GM12878 (cell line): ENCODE measurements around the gene COL28A1. TPM values are rescaled to one million over a fixed set of nuclear protein-coding genes. Genes with fewer than 3 reads are reported as not detected.

Experiments used
- ATAC-seq: fragments of 200-7000 bp; cut with Tn5 transposase; 3 replicates; pipeline ENCODE4 v1.9.1; 2020; ENCODE audit warnings: mild to moderate bottlenecking, moderate library complexity
- BruUV-seq: library from RNA; stranded (reverse); fragments of 400-500 nt; replicated peaks from 2 replicates; lab custom pipeline; 2021; lab: Mats Ljungman, UMichigan
- CTCF ChIA-PET: fragments of 300-600 bp; sonication (Branson Sonifier 250); formaldehyde crosslinking; extraction: SDS; loops from one replicate; lab custom pipeline; 2021; ENCODE audit warnings: inconsistent platforms; lab: Yijun Ruan, JAX
- POLR2A ChIA-PET: fragments of 350-600 bp; formaldehyde crosslinking; extraction: SDS; loops from one replicate; lab custom pipeline; 2021; ENCODE audit warnings: inconsistent platforms; lab: Charles Lee
- RAD21 ChIA-PET: fragments of 300-600 bp; sonication (Branson Sonifier 250); formaldehyde crosslinking; loops from one replicate; lab custom pipeline; 2023; ENCODE audit warnings: antibody characterized with exemption; ENCODE audit not compliant: unreplicated experiment; lab: Charles Lee
- SMC1A ChIA-PET: fragments of 300-600 bp; sonication (Branson Sonifier 250); formaldehyde crosslinking; loops from one replicate; lab custom pipeline; 2023; ENCODE audit not compliant: unreplicated experiment, uncharacterized antibody; lab: Charles Lee
- DNase-seq: peaks from one replicate; pipeline ENCODE4 v3.0.0-alpha.2; 2011; ENCODE audit warnings: low read depth, low spot score
- FAIRE-seq: peaks from 3 replicates; lab custom pipeline; 2011; peaks lifted over from hg19 to GRCh38; lab: Jason Lieb, UNC
- H2AFZ ChIP-seq: 2 replicates; pipeline ENCODE4 v1.6.0; 2011; ENCODE audit warnings: low read depth, low read length, control low read depth; ENCODE audit not compliant: control insufficient read depth
- H3K27ac ChIP-seq: 2 replicates; pipeline ENCODE4 v1.5.1; 2011; ENCODE audit warnings: control low read depth; ENCODE audit not compliant: control insufficient read depth, insufficient read depth
- H3K27me3 ChIP-seq, 2 experiments: replicated peaks in 1 of 2; 2 replicates each; pipeline versions ENCODE4 v1.6.0 to v1.6.1; 2011; ENCODE audit warnings: low read length in 1 of 2; ENCODE audit not compliant: control insufficient read depth in 2 of 2, insufficient read depth in 2 of 2
- H3K36me3 ChIP-seq, 2 experiments: 2 replicates each; pipeline ENCODE4 v1.5.1; 2011; ENCODE audit warnings: low read length in 1 of 2; ENCODE audit not compliant: control insufficient read depth in 2 of 2, insufficient read depth in 2 of 2
- H3K4me1 ChIP-seq: 2 replicates; pipeline ENCODE4 v1.6.1; 2011; ENCODE audit warnings: mild to moderate bottlenecking, low read length, moderate library complexity, mixed read lengths; ENCODE audit not compliant: control insufficient read depth, insufficient read depth
- H3K4me2 ChIP-seq: 2 replicates; pipeline ENCODE4 v1.6.0; 2011; ENCODE audit warnings: control low read depth; ENCODE audit not compliant: control insufficient read depth, insufficient read depth
- H3K4me3 ChIP-seq: fragments of 200-600 bp; sonication (generic); 2 replicates; pipeline ENCODE4 v1.5.1; 2016
- H3K79me2 ChIP-seq: 2 replicates; pipeline ENCODE4 v1.6.0; 2011; ENCODE audit warnings: low read length; ENCODE audit not compliant: control insufficient read depth, insufficient read depth
- H3K9ac ChIP-seq: 2 replicates; pipeline ENCODE4 v1.8.0; 2011; ENCODE audit warnings: low read length, control low read depth, mixed read lengths; ENCODE audit not compliant: control insufficient read depth, insufficient read depth
- H3K9me3 ChIP-seq: replicated peaks from 3 replicates; pipeline ENCODE4 v1.5.1; 2011; ENCODE audit warnings: mild to moderate bottlenecking, low read length; ENCODE audit not compliant: control insufficient read depth, insufficient read depth
- H4K20me1 ChIP-seq: 2 replicates; pipeline ENCODE4 v1.6.0; 2011; ENCODE audit not compliant: control insufficient read depth, insufficient read depth
- CBX3 ChIP-seq: fragments of 200-600 bp; sonication (generic); IDR thresholded peaks from 2 replicates; pipeline ENCODE4 v1.6.1; 2016; ENCODE audit warnings: low read depth, borderline replicate concordance
- CBX5 ChIP-seq: sonication (generic); IDR thresholded peaks from 2 replicates; pipeline ENCODE4 v1.6.1; 2016; ENCODE audit warnings: low read depth, moderate library complexity, mild to moderate bottlenecking, inconsistent platforms
- CUX1 ChIP-seq: IDR thresholded peaks from 2 replicates; pipeline ENCODE4 v1.6.1; 2012; ENCODE audit warnings: improper control_type of control experiment, low read depth, low read length; ENCODE audit not compliant: insufficient replicate concordance
- IKZF1 ChIP-seq: fragments of 450-650 bp; conservative IDR thresholded peaks from 2 replicates; pipeline ENCODE4 v1.6.1; 2017; ENCODE audit warnings: antibody characterized with exemption, mild to moderate bottlenecking
- RAD51 ChIP-seq: fragments of 450-650 bp; IDR thresholded peaks from 2 replicates; pipeline ENCODE4 v1.6.1; 2016; ENCODE audit warnings: moderate library complexity, mild to moderate bottlenecking, inconsistent platforms
- RB1 ChIP-seq: fragments of 450-650 bp; formaldehyde crosslinking; IDR thresholded peaks from 2 replicates; pipeline ENCODE4 v1.6.1; 2017; ENCODE audit warnings: mild to moderate bottlenecking, borderline replicate concordance
- RELB ChIP-seq: fragments of 450-650 bp; IDR thresholded peaks from 2 replicates; pipeline ENCODE4 v1.6.1; 2017; ENCODE audit warnings: low read depth, mild to moderate bottlenecking, moderate library complexity
- RFX5 ChIP-seq: IDR thresholded peaks from 2 replicates; pipeline ENCODE4 v1.6.1; 2011; ENCODE audit warnings: low read depth, low read length, improper control_type of control experiment
- WGBS: methylation state at CpG from one replicate; pipeline ENCODE4 v1.1.6; 2016; ENCODE audit warnings: low lambda C conversion rate; ENCODE audit not compliant: insufficient replicate concordance, insufficient coverage; ENCODE audit errors: missing lambda C conversion rate; 5-methylcytosine and 5-hydroxymethylcytosine counted together
- in situ Hi-C: fragments of 300-500 bp; cut with MboI; formaldehyde crosslinking; loops from 9 replicates; pipeline ENCODE4 v1.14.3; 2018; ENCODE audit warnings: mixed read lengths
- intact Hi-C: fragments of 100-400 bp; cut with micrococcal nuclease; formaldehyde crosslinking; loops from one replicate; pipeline ENCODE4 v1.14.2; 2022; ENCODE audit not compliant: unreplicated experiment
- polyA plus RNA-seq, 11 experiments: library from polyadenylated mRNA; depleted of rRNA in 4 of 11; unstranded in 6 of 11; stranded (reverse) in 5 of 11; fragments of >200 nt; fragmentation: Nextera tagmentation in 4 of 11; fragmentation: Illumina TruSeq in 1 of 11; extraction: Ambion mirVana in 4 of 11; extraction: Trizol in 1 of 11; gene quantifications; 1 replicate in 1 of 11; 2 replicates in 10 of 11; pipeline versions ENCODE4 v1.2.1 to v1.2.3, GENCODE V29; 2011 to 2016; ENCODE audit warnings: inconsistent platforms in 2 of 11, missing spikeins in 2 of 11, low read depth in 1 of 11
- total RNA-seq, 4 experiments: library from RNA; depleted of rRNA in 3 of 4; stranded (reverse); fragments of >200 nt in 3 of 4; fragmentation: Illumina TruSeq in 1 of 4; extraction: Trizol in 1 of 4; gene quantifications; 2 replicates each; pipeline versions ENCODE4 v1.2.1 to v1.2.3, GENCODE V29; 2013 to 2021

COL28A1 gene
- total and polyA plus RNA-seq, 10 of the 15 experiments (the other 5 are each of a cell fraction or from before 2014, with no cell fraction given), result 0.05 to 0.22 TPM; not detected in 8

- no peak for DNase-seq
- H4K20me1 ChIP-seq, result no peaks in the 10 kb centered on the region
- WGBS, result 30% methylated on average over 4 of the region's 4 CpGs
- no peak for FAIRE-seq
- H3K4me3 ChIP-seq, result no peak overlapping the region
- SMC1A ChIA-PET, result interaction anchor here (1.3 to 4.2 kb wide), 2 partner anchors 358 to 433 kb away, joined by 3 to 23 read pairs; partner anchors contain the start of gene C1GALT1
- no peaks in the 10 kb centered on the region for H3K27me3 ChIP-seq
- H3K36me3 ChIP-seq, result no peaks in the 10 kb centered on the region
- intact Hi-C loops, result loop anchor here (2.0 to 10.0 kb wide), 4 partner anchors 115 to 575 kb away; partner anchors contain the start of gene C1GALT1
- in situ Hi-C loops, result loop anchor here (5.0 to 10.0 kb wide), 2 partner anchors 437 to 585 kb away; no protein-coding TSS in a partner anchor
- no peak overlapping the region for H2AFZ ChIP-seq
- no peak overlapping the region for H3K4me2 ChIP-seq
- H3K79me2 ChIP-seq, result no peaks in the 10 kb centered on the region
- BruUV-seq, result no TSS peak
- H3K9ac ChIP-seq, result no peak overlapping the region
- ATAC-seq, result no peak
- RAD21 ChIA-PET, result interaction anchor here (2.9 kb wide), 1 partner anchor 436 kb away, joined by 11 read pairs; no protein-coding TSS in a partner anchor
- POLR2A ChIA-PET, result no interaction called here
- no peaks in the 10 kb centered on the region for H3K4me1 ChIP-seq
- TF ChIP-seq CUX1 (no peak), IKZF1 (no peak), CBX5 (no peak), RB1 (no peak), RELB (no peak), RFX5 (no peak), RAD51 (no peak), CBX3 (no peak)
- H3K9me3 ChIP-seq, result no peaks in the 10 kb centered on the region
- CTCF ChIA-PET, result interaction anchor here (1.6 kb wide), 1 partner anchor 434 kb away, joined by 4 read pairs; no protein-coding TSS in a partner anchor
- H3K27ac ChIP-seq, result no peak overlapping the region
These were observed 4.0 kb upstream of the COL28A1 start for GRCh38 chr7:7539711-7540110.
